Ovary (tissue), 9 donors: ENCODE measurements around the gene MRI1. TPM values are rescaled to one million over a fixed set of nuclear protein-coding genes. Genes with fewer than 3 reads are reported as not detected.

ENCODE experiments used
- DNase-seq, 5 donors: peaks; one replicate each; pipeline ENCODE4 v3.0.0-alpha.2; 2019 to 2020
- H3K27ac ChIP-seq, 2 donors: fragments of 200-600 bp; one replicate each; pipeline versions ENCODE4 v1.5.1 to v1.8.0; 2019 to 2022
- H3K27me3 ChIP-seq: fragments of 200-600 bp; one replicate; pipeline ENCODE4 v1.8.0; 2022
- H3K36me3 ChIP-seq: fragments of 200-600 bp; sonication (generic); one replicate; pipeline ENCODE4 v1.5.1; 2019
- H3K4me1 ChIP-seq: one replicate; pipeline ENCODE4 v1.8.1; 2013; ENCODE audit warnings: mild to moderate bottlenecking, moderate library complexity; ENCODE audit not compliant: insufficient read depth
- H3K4me3 ChIP-seq: fragments of 200-600 bp; sonication (generic); one replicate; pipeline ENCODE4 v1.5.1; 2017
- H3K9me3 ChIP-seq, 2 donors: fragments of 200-600 bp in 1 of 2; sonication (generic) in 1 of 2; one replicate each; pipeline versions ENCODE4 v1.5.1 to v1.8.1; 2013 to 2019; ENCODE audit warnings: mild to moderate bottlenecking in 1 of 2, moderate library complexity in 1 of 2
- CTCF ChIP-seq, 3 donors: fragments of 450-650 bp in 2 of 3; fragments of 200-600 bp in 1 of 3; IDR thresholded peaks; one replicate each; pipeline versions ENCODE4 v1.5.1 to v1.8.0; 2016 to 2022; ENCODE audit warnings: antibody characterized with exemption in 3 of 3, mild to moderate bottlenecking in 1 of 3
- EP300 ChIP-seq: sonication (generic); formaldehyde crosslinking; IDR thresholded peaks from one replicate; pipeline ENCODE4 v1.6.1; 2017; ENCODE audit warnings: antibody characterized with exemption
- POLR2A ChIP-seq: fragments of 450-650 bp; IDR thresholded peaks from one replicate; pipeline ENCODE4 v1.6.1; 2017; ENCODE audit warnings: antibody characterized with exemption, mild to moderate bottlenecking, moderate library complexity
- WGBS, 3 donors: extraction: QIAGEN DNeasy Blood & Tissue Kit in 1 of 3; methylation state at CpG; one replicate each; pipeline versions ENCODE4 v1.1.5 to v1.1.7; 2013 to 2017; 5-methylcytosine and 5-hydroxymethylcytosine counted together
- intact Hi-C, 4 donors: fragments of 100-400 bp; cut with DNase I; formaldehyde crosslinking; loops; one replicate each; pipeline versions ENCODE4 v1.11.0 to v1.15.1; 2022 to 2023
- polyA plus RNA-seq, 2 donors: library from polyadenylated mRNA; stranded (reverse); fragments of 200-250 nt in 1 of 2; fragments of 350-450 nt in 1 of 2; fragmentation: Illumina TruSeq in 1 of 2; extraction: RNeasy Lipid Tissue Mini Kit (QIAGEN cat#74804) in 1 of 2; gene quantifications; one replicate each; pipeline ENCODE4 v1.2.3, GENCODE V29; 2013 to 2014
- total RNA-seq, 7 donors: library from RNA; depleted of rRNA in 2 of 7; stranded (reverse); fragments of >200 nt in 2 of 7; fragmentation: NEBNext Ultra II Directional in 3 of 7; extraction: Animal tissue kit (Norgen Biotek cat#: 25700) in 3 of 7; gene quantifications; one replicate each; pipeline versions ENCODE4 v1.1.0 to v1.2.4, GENCODE V29; 2016 to 2023
- donor health status: DM: no; HTN: no; CAD: no; lungs with moderate emphysema.
- donor health status: DM: no; HTN: no; CAD: no.
- donor health status: Bipolar disorder and iron deficiency.
- donor health status: DM: yes; HTN: yes; CAD: no.
- donor health status: DM: no; HTN: no; CAD: no.
- donor health status: DM: yes; HTN: yes; CAD: no.

The MRI1 gene
- total and polyA plus RNA-seq, 9 donors: 13.9 to 52.6 (median 34.2) TPM

- Histone ChIP-seq H3K9me3 (no peaks in the 10 kb centered on the region), H3K27me3 (no peaks in the 10 kb centered on the region), H3K27ac (no peak overlapping the region), H3K4me1 (peaks cover 5% of the 10 kb centered on the region), H3K36me3 (no peaks in the 10 kb centered on the region), H3K4me3 (no peak overlapping the region)
- DNase-seq: no peak
- 79 to 90% (median 82%) methylated on average over 3 of the region's 3 CpGs for WGBS, 3 donors
- TF ChIP-seq EP300 (no peak), POLR2A (no peak), CTCF (IDR thresholded peaks at IDR 0.05) (no peak)
- intact Hi-C loops: loop anchor here in 1 of 4 donors (10.0 kb wide), 1 partner anchor 322 kb away; the partner anchor contains the start of gene C19orf67
Observed at GRCh38 chr19:13763265-13763664, 1.1 kb upstream of the MRI1 start.

GRCh38 chr19:13764821-13765394 lies 586 bp downstream of the MRI1 start:
- H3K27ac ChIP-seq: peak overlapping the region; percentile 52 to 66
- H3K9me3 ChIP-seq: no peaks in the 10 kb centered on the region
- peak overlapping the region; percentile 62 for H3K4me3 ChIP-seq
- H3K27me3 ChIP-seq: no peaks in the 10 kb centered on the region
- 0 to 1% (median 0%) methylated on average over 16 to 48 of the region's 48 CpGs for WGBS, 3 donors
- intact Hi-C loops: loop anchor here in 1 of 4 donors (10.0 kb wide), 1 partner anchor 320 kb away; the partner anchor contains the start of gene C19orf67
- peaks cover 5% of the 10 kb centered on the region for H3K4me1 ChIP-seq
- DNase-seq: peak in 2 of 5 donors; percentile 41 to 55
- TF ChIP-seq POLR2A (no peak), CTCF (IDR thresholded peaks at IDR 0.05) (no peak), EP300 (no peak)
- no peaks in the 10 kb centered on the region for H3K36me3 ChIP-seq

- no peak for DNase-seq
- no peaks in the 10 kb centered on the region for H3K27me3 ChIP-seq
- H3K27ac ChIP-seq: peak overlapping the region; percentile 52 to 66
- WGBS, 3 donors: 50 to 54% (median 51%) methylated on average over 19 of the region's 19 CpGs
- peak overlapping the region; percentile 62 for H3K4me3 ChIP-seq
- peaks cover 5% of the 10 kb centered on the region for H3K4me1 ChIP-seq
- H3K36me3 ChIP-seq: no peaks in the 10 kb centered on the region
- TF ChIP-seq CTCF (IDR thresholded peaks at IDR 0.05): no peak
- TF ChIP-seq EP300: no peak
- no peak for TF ChIP-seq POLR2A
- intact Hi-C loops: loop anchor here in 1 of 4 donors (10.0 kb wide), 1 partner anchor 319 kb away; the partner anchor contains the start of gene C19orf67
- H3K9me3 ChIP-seq: no peaks in the 10 kb centered on the region
Observed at GRCh38 chr19:13765395-13766094, 1.2 kb downstream of the MRI1 start.

GRCh38 chr19:13766095-13766481 lies 1.8 kb downstream of the MRI1 start:
- Histone ChIP-seq H3K27ac (no peak overlapping the region), H3K4me1 (peaks cover 5% of the 10 kb centered on the region), H3K27me3 (no peaks in the 10 kb centered on the region), H3K36me3 (no peaks in the 10 kb centered on the region), H3K9me3 (no peaks in the 10 kb centered on the region), H3K4me3 (no peak overlapping the region)
- no peak for DNase-seq
- intact Hi-C loops: loop anchor here in 1 of 4 donors (10.0 kb wide), 1 partner anchor 319 kb away; the partner anchor contains the start of gene C19orf67
- TF ChIP-seq CTCF (IDR thresholded peaks at IDR 0.05) (no peak), EP300 (no peak), POLR2A (no peak)
- WGBS, 3 donors: 90 to 94% (median 93%) methylated on average over 3 of the region's 3 CpGs
